ENCODE measurements around the gene CDKAL1. TPM values are rescaled to one million over a fixed set of nuclear protein-coding genes. Genes with fewer than 3 reads are reported as not detected.

The CDKAL1 gene
- total RNA-seq, 1 experiment from 2014 or later, result 11.8 TPM

DNA sequence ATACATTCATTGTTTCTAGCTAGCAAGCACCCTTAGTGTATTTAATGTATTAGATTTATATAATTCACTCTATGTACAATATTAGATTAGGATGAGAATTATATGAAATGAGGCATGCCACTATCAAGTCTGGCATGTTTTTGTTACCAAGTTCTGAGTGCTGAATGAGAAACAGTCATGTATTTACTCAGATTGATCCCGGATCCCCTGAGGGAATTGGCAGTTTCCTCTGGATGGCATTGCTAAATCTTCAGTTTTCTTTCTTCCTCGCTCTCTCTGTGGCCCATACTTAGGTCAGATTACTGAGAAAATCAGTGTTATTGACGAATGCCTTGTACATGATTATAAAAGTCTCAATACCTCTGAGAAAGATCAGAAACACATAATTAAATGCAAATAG lies 66.6 kb downstream of the CDKAL1 start:
- no peak for TF ChIP-seq CTCF (IDR thresholded peaks at IDR 0.05; ENCODE audit: unreplicated experiment)
- peak; percentile 53 for DNase-seq (ENCODE audit: unreplicated experiment)
- no peaks in the 10 kb centered on the region for H3K27me3 Mint-ChIP-seq (ENCODE audit: insufficient read depth, unreplicated experiment)
- POLR2A ChIA-PET, result no interaction called here
- intact Hi-C loops (cut with micrococcal nuclease), result no loop called here
- H3K9me3 Mint-ChIP-seq (ENCODE audit: unreplicated experiment), result no peaks in the 10 kb centered on the region
- H3K4me3 Mint-ChIP-seq (ENCODE audit: unreplicated experiment), result no peak overlapping the region
- H3K27ac Mint-ChIP-seq (ENCODE audit: low read depth, unreplicated experiment), result no peak overlapping the region
- no peaks in the 10 kb centered on the region for H3K36me3 Mint-ChIP-seq (ENCODE audit: insufficient read depth, unreplicated experiment)
- CTCF ChIA-PET, result no interaction called here
- H3K4me1 Mint-ChIP-seq (ENCODE audit: insufficient read depth, unreplicated experiment), result peaks cover 12% of the 10 kb centered on the region
- no TSS peak for BruUV-seq (replicated peaks)

DNA sequence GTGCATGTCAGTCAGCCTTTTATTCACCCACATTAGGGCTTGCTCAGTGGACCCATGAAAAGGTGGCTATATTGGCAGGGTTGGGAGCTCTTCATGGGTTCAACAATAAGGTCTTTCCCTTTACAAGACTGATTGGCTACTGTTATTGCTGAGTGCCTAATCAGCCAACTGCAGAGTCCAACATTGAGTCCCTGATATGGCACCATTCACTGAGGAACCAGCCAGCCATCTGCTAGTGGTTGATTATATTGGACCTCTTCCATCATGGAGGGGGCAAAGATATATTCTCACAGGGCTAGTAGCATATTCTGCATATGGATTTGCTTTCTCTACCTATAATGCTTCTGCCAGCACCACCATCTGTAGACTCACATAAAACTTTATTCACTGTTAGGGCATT lies 69.9 kb downstream of the CDKAL1 start:
- Mint-ChIP-seq H3K4me3 (ENCODE audit: unreplicated experiment) (no peak overlapping the region), H3K9me3 (ENCODE audit: unreplicated experiment) (no peaks in the 10 kb centered on the region), H3K27ac (ENCODE audit: low read depth, unreplicated experiment) (no peak overlapping the region), H3K36me3 (ENCODE audit: insufficient read depth, unreplicated experiment) (no peaks in the 10 kb centered on the region), H3K4me1 (ENCODE audit: insufficient read depth, unreplicated experiment) (peaks cover 12% of the 10 kb centered on the region), H3K27me3 (ENCODE audit: insufficient read depth, unreplicated experiment) (no peaks in the 10 kb centered on the region)
- DNase-seq (ENCODE audit: unreplicated experiment), result no peak
- ChIA-PET POLR2A (no interaction called here), CTCF (interaction anchor here (0.5 to 0.6 kb wide), 3 partner anchors 21 to 135 kb away, joined by 3 read pairs; no protein-coding TSS in a partner anchor)
- BruUV-seq (replicated peaks), result no TSS peak
- intact Hi-C loops (cut with micrococcal nuclease), result no loop called here
- TF ChIP-seq CTCF (IDR thresholded peaks at IDR 0.05; ENCODE audit: unreplicated experiment), result no peak

DNA sequence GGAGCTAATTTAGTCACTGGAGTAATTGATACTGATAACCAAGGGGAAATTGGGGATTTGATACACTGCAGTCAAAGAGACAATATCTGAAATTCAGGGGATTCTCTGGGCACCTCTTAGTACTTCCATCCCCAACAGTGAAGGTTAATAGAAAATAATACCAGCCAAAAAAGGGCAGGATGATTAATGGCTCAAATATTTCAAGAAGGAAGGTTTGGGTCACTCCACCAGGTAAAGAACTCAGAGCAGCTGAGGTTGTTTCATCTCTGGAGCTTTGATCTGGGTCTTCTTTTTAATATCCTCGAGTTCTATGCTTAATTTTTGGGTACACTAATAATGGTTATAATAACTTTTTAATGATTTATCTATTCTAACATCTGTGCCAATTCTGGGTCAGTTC lies 70.8 kb downstream of the CDKAL1 start:
- ChIA-PET CTCF (interaction anchor here (0.6 kb wide), 1 partner anchor 208 kb away, joined by 3 read pairs; no protein-coding TSS in a partner anchor), POLR2A (interaction anchor here (0.7 kb wide), 1 partner anchor 14 kb away, joined by 4 read pairs; no protein-coding TSS in a partner anchor)
- Mint-ChIP-seq H3K9me3 (ENCODE audit: unreplicated experiment) (peaks cover under 1% of the 10 kb centered on the region), H3K36me3 (ENCODE audit: insufficient read depth, unreplicated experiment) (no peaks in the 10 kb centered on the region), H3K27me3 (ENCODE audit: insufficient read depth, unreplicated experiment) (no peaks in the 10 kb centered on the region), H3K27ac (ENCODE audit: low read depth, unreplicated experiment) (no peak overlapping the region), H3K4me1 (ENCODE audit: insufficient read depth, unreplicated experiment) (peaks cover 12% of the 10 kb centered on the region), H3K4me3 (ENCODE audit: unreplicated experiment) (no peak overlapping the region)
- no peak for TF ChIP-seq CTCF (IDR thresholded peaks at IDR 0.05; ENCODE audit: unreplicated experiment)
- DNase-seq (ENCODE audit: unreplicated experiment), result no peak
- no TSS peak for BruUV-seq (replicated peaks)
- intact Hi-C loops (cut with micrococcal nuclease), result no loop called here

GRCh38 chr6:20605581-20605980 lies 71.3 kb downstream of the CDKAL1 start:
- Mint-ChIP-seq H3K27me3 (ENCODE audit: insufficient read depth, unreplicated experiment) (no peaks in the 10 kb centered on the region), H3K4me3 (ENCODE audit: unreplicated experiment) (no peak overlapping the region), H3K4me1 (ENCODE audit: insufficient read depth, unreplicated experiment) (peaks cover 14% of the 10 kb centered on the region), H3K9me3 (ENCODE audit: unreplicated experiment) (peaks cover 6% of the 10 kb centered on the region), H3K36me3 (ENCODE audit: insufficient read depth, unreplicated experiment) (no peaks in the 10 kb centered on the region), H3K27ac (ENCODE audit: low read depth, unreplicated experiment) (no peak overlapping the region)
- DNase-seq (ENCODE audit: unreplicated experiment), result no peak
- ChIA-PET POLR2A (interaction anchor here (0.7 kb wide), 1 partner anchor 13 kb away, joined by 4 read pairs; no protein-coding TSS in a partner anchor), CTCF (no interaction called here)
- no peak for TF ChIP-seq CTCF (IDR thresholded peaks at IDR 0.05; ENCODE audit: unreplicated experiment)
- BruUV-seq (replicated peaks), result no TSS peak
- intact Hi-C loops (cut with micrococcal nuclease), result no loop called here
